GM12874 (cell line): ENCODE results near the gene GNLY.

ENCODE experiments used
- CTCF ChIP-seq: IDR thresholded peaks from 2 replicates; pipeline ENCODE4 v1.5.1; 2011; ENCODE audit warnings: low read depth, mild to moderate bottlenecking, control low read depth, low read length, moderate library complexity; ENCODE audit not compliant: insufficient read depth

Gene GNLY

GRCh38 chr2:85714841-85715240 is 20.7 kb downstream of the GNLY start:
- no peak for TF ChIP-seq CTCF

- TF ChIP-seq CTCF = no peak
These were observed 22.3 kb downstream of the GNLY start for GRCh38 chr2:85716346-85716914.

GRCh38 chr2:85717308-85718008 is 23.3 kb downstream of the GNLY start:
- TF ChIP-seq CTCF = no peak

GRCh38 chr2:85718009-85718391 is 23.8 kb downstream of the GNLY start:
- TF ChIP-seq CTCF = no peak; the same call in 1 of the 2 replicates

- TF ChIP-seq CTCF = no peak
These were observed 24.8 kb downstream of the GNLY start for GRCh38 chr2:85718885-85719492.

- TF ChIP-seq CTCF = no peak
These were observed 25.6 kb downstream of the GNLY start for GRCh38 chr2:85719609-85720240.

- no peak for TF ChIP-seq CTCF
These were observed 26.4 kb downstream of the GNLY start for GRCh38 chr2:85720533-85720932.
